Measurements from ENCODE around the gene EPHB2. TPM values are rescaled to one million over a fixed set of nuclear protein-coding genes. Genes with fewer than 3 reads are reported as not detected.

Gene EPHB2
- total and polyA plus RNA-seq, 11 donors: 0.11 to 6.3 (median 0.70) TPM

- peak in 1 of 5 donors; percentile 19 for DNase-seq
- Histone ChIP-seq H3K9me3 (no peaks in the 10 kb centered on the region), H3K4me1 (peaks cover 0 to 18% (median 6%) of the 10 kb centered on the region in 12 donors), H3K27me3 (no peaks in the 10 kb centered on the region), H3K4me3 (no peak overlapping the region), H3K36me3 (no peaks in the 10 kb centered on the region), H3K27ac (no peak overlapping the region)
- 75 to 91% (median 83%) methylated on average over 6 to 10 of the region's 10 CpGs for WGBS, 4 donors
- TF ChIP-seq CTCF (IDR thresholded peaks at IDR 0.05): no peak
- no peak for TF ChIP-seq POLR2A (IDR thresholded peaks at IDR 0.05)
- intact Hi-C loops (cut with DNase I): no loop called here
- no peak for ATAC-seq
Measured at GRCh38 chr1:22754106-22754768, 43.6 kb downstream of the EPHB2 start.

- intact Hi-C loops (cut with DNase I): no loop called here
- whole genome bisulfite sequencing, 4 donors: 62 to 76% (median 72%) methylated on average over 7 of the region's 7 CpGs
- no peak overlapping the region for H3K27ac ChIP-seq
- no peak for TF ChIP-seq CTCF (IDR thresholded peaks at IDR 0.05)
- no peak for TF ChIP-seq POLR2A (IDR thresholded peaks at IDR 0.05)
- DNase-seq (peak in 1 of 5 donors; percentile 26), ATAC-seq (no peak)
- H3K27me3 ChIP-seq: no peaks in the 10 kb centered on the region
- no peaks in the 10 kb centered on the region for H3K36me3 ChIP-seq
- peaks cover 0 to 16% (median 6%) of the 10 kb centered on the region in 12 donors for H3K4me1 ChIP-seq
- no peaks in the 10 kb centered on the region for H3K9me3 ChIP-seq
- no peak overlapping the region for H3K4me3 ChIP-seq
Measured at GRCh38 chr1:22754824-22755223, 44.2 kb downstream of the EPHB2 start.

GRCh38 chr1:22755641-22756040 lies 45.0 kb downstream of the EPHB2 start:
- DNase-seq: no peak
- intact Hi-C loops (cut with DNase I): no loop called here
- H3K27ac ChIP-seq: no peak overlapping the region
- H3K4me1 ChIP-seq: peaks cover 0 to 7% (median 3%) of the 10 kb centered on the region in 12 donors
- TF ChIP-seq POLR2A (IDR thresholded peaks at IDR 0.05): no peak
- TF ChIP-seq CTCF (IDR thresholded peaks at IDR 0.05): no peak
- no peaks in the 10 kb centered on the region for H3K9me3 ChIP-seq
- no peaks in the 10 kb centered on the region for H3K27me3 ChIP-seq
- no peak for ATAC-seq
- H3K4me3 ChIP-seq: no peak overlapping the region
- 72 to 80% (median 76%) methylated on average over 5 of the region's 5 CpGs for WGBS, 4 donors
- no peaks in the 10 kb centered on the region for H3K36me3 ChIP-seq

- intact Hi-C loops (cut with DNase I): no loop called here
- ATAC-seq (peak in 2 of 4 donors; percentile 9 to 33), DNase-seq (peak in 1 of 5 donors; percentile 58)
- 49 to 60% (median 57%) methylated on average over 21 to 25 of the region's 25 CpGs for WGBS, 4 donors
- H3K27me3 ChIP-seq: no peaks in the 10 kb centered on the region
- H3K4me3 ChIP-seq: no peak overlapping the region
- peaks cover 0 to 4% (median 0%) of the 10 kb centered on the region in 12 donors for H3K4me1 ChIP-seq
- TF ChIP-seq POLR2A (IDR thresholded peaks at IDR 0.05) (no peak), CTCF (IDR thresholded peaks at IDR 0.05) (no peak)
- no peaks in the 10 kb centered on the region for H3K9me3 ChIP-seq
- H3K27ac ChIP-seq: no peak overlapping the region
- H3K36me3 ChIP-seq: no peaks in the 10 kb centered on the region
Measured at GRCh38 chr1:22756125-22756735, 45.6 kb downstream of the EPHB2 start.
